T1000 (cell line): ENCODE data around the gene TENT5C.

Experiments used
- DNase-seq: peaks from one replicate; lab custom pipeline; 2025; ENCODE audit warnings: mixed read lengths; lab: John Stamatoyannopoulos, UW

The TENT5C gene

DNA sequence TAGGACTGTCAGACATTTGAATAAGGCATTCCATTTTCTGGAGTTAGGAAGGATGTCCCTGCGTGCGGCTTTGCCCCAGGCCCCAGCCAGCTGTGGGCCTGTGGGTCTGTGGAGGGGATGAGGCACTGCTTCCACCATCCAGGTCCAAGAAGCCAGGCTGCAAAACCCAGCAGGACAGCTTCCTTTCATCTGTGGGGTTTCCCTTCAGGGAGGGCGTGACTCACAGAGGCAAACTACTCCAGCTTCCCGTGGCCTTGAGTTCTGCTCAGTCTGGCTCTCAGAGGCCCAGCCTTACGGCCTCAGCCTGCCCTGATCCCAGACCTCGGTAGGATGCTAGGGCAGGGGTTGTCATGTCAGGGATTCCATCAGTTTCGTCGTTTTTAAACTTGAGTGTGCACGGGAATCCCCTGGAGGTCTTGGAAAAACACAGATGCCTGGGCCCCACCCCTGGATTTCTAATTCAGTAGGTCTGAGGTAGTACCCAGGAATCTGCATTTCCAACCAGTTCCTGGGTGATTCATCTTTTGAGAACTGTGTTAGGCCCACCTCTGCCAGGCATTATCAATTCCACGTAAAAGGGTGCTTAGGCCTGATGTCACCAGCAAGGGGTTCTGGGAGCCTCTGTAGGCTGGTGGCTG lies 32.3 kb upstream of the TENT5C start:
- DNase-seq: no peak

- no peak for DNase-seq
These were observed 31.6 kb upstream of the TENT5C start for GRCh38 chr1:117574161-117574835.

DNA sequence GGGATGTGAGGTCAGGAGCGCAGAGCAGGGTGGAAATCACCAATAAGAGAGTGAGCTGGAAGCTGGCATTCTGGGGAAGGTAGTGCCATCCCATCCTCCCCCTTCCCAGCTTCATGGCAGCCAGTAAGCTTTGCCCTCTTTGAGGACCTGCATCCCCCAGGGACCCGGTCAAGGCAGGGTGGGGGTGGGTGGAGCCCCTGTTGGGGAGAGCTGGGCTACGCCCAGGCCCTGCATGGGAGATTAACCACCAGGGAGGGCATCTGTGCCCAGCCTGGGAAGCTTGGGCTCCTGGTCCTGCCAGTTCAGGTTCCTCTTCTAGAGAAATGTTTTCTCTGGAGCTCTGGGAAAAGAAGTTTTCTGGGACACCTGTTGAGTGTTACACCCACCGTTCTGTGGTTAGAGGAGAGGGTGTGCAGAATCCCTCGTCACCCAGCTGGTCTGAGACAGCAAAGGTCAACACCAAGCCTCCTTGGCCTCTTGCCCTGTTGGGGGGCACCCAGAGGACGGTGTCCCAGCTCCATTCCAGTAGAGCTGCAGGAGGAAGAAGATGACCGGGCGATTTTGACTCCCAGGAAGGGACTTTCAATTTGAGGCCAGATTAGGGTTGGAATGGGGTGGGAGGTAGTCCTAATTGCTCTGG lies 30.1 kb upstream of the TENT5C start:
- no peak for DNase-seq

DNA sequence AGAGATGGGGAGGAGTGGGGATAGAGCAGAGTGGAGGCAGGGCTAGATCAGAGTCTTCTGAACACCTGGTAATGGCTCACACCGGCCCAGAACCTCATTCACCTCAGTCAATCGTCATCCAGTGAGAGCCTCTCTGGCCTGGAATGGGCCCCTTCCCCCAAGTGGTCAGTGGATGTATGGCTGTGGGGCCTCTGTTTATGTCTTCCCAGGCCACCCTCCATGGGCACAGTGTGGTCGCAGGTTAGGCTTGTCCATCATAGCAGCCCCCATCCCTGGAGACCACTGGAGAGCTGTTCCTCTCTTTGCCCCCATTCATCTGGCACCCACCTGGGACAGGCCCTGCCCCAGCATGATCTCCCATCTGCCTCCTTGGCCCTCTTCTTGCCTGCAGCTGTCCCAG lies 29.6 kb upstream of the TENT5C start:
- no peak for DNase-seq

- no peak for DNase-seq
These were observed 28.5 kb upstream of the TENT5C start for GRCh38 chr1:117577191-117577885.

DNA sequence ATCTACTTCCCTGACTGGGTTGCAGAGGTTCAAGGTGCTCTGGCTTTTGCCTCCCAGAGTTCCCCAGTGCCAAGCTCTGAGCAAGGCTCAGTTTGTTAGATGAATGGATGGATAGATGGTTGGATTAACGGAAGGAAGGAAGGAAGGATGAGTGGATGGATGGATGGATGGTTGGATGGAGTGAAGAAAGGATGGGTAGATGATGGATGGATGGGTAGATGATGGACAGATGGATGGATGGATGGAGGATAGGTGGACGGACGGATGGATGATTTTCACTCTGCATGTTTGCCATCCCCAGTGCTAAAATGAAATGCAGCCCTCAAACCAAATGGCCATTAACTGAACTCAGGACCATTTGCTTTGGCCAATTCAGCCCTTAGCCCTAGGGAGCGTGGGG lies 27.4 kb upstream of the TENT5C start:
- no peak for DNase-seq

- DNase-seq: no peak
These were observed 26.5 kb upstream of the TENT5C start for GRCh38 chr1:117579221-117579906.

DNA sequence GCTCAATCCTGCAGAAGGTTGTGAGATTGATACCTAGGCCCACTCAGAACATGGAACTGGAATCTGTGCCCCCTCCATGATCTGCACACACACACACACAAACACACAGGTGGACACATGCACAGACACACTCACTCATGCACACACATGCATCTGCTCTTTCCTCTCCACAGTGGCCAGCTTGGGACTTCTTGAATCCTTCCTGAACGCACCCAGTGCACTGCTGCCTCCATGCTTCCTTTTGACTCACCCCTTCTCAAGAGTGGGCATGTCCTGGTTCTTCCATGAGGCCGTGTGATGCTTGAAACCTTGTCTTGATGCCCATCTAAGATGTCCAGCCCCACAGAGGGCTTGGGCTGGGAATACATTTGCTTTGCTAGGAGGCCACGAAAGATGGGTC lies 25.4 kb upstream of the TENT5C start:
- DNase-seq: no peak

DNA sequence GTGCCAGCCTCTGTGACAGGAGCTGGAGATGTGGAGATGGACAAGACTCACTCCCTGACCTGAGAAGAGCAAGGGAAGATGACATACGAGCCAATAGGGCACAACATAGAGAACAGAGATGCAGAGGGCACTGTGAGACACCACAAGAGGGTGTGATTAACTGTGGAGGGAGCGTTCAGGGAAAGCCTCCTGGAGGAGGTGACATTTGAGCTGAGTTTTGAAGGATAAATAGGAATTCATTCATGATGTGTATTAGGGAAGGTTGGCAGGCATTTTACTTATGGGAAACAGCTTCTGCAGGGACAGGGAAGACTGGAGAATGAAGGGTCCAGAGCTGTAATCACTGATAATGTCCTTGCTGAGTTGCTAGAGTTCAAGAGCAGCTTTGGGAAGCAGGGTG lies 25.0 kb upstream of the TENT5C start:
- no peak for DNase-seq

- DNase-seq: no peak
These were observed 24.4 kb upstream of the TENT5C start for GRCh38 chr1:117581391-117581943.

- DNase-seq: no peak
These were observed 23.4 kb upstream of the TENT5C start for GRCh38 chr1:117582451-117582850.

DNA sequence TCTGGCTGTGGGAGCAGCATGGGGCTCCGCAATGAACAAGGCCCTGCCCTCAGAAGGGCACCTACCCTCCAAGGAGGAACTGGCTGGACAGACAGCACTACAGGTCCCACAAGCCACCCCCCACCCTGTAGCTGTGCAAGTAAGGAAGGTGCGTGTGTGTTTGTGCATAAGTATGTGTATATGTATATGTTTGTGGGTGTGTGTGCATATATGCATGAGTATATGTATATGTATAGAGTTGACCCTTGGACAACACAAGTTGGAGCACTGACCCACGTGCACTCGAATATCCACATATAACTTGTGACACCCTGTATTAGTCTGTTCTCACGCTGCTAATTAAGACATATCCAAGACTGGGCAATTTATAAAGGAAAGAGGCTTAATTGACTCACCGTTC lies 22.6 kb upstream of the TENT5C start:
- no peak for DNase-seq

DNA sequence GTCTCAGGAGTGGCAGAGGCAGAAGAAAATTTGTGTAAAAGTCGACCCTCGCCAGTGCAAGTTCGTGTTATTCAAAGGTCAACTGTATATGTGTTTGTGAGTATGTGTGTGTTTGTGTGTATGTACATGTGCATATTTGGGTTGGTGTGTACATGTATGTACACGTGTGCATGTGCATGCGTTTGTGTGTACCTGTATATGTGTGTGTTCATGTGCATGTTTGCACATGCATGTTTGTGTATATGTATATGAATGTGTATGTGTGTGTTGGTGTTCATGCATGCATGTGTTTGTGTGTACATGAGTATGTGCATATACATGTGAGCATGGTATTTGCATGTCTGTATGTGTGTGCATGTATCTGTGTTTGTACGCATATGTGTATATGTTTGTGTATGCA lies 21.7 kb upstream of the TENT5C start:
- DNase-seq: no peak

GRCh38 chr1:117585086-117585485 lies 20.8 kb upstream of the TENT5C start:
- no peak for DNase-seq

- DNase-seq: no peak
These were observed 19.5 kb upstream of the TENT5C start for GRCh38 chr1:117586337-117586736.

DNA sequence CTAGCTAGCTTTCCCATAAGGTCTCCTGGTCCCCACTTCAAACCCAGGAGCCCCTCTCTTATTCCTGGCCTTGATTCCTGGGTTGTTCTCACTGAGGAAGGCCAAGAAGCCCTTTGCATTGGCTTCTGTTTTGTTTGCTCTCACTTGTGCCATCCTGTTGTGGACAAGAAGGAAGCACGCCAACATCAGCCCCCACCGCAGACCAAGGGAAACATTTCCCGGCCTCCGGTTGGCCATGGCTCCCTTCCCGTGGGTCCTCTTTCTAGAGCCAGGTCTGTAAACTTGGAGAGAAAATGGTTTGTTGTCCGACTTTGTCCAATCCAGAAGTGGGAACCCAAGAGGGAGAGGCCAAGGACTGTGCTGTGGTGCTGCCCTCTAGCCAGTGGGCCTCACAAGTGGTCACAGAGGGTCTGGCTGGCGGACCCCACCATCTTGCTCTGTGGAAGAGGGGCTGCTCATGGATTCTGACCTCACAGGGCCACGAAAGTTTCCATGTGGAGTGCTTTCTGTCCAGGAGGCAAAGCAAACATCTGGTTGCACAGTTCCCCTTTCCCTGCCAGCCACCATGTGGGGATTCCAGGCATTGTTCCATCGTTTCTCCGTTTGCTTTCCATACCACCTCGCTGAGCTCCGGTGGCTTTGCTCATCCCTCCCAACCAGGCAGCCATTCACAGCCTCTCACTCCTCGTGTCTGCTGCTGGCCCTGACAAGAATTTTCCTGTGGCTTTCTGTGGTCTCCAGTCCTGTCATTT lies 18.9 kb upstream of the TENT5C start:
- DNase-seq: no peak

- no peak for DNase-seq
These were observed 18.1 kb upstream of the TENT5C start for GRCh38 chr1:117587499-117588356.

DNA sequence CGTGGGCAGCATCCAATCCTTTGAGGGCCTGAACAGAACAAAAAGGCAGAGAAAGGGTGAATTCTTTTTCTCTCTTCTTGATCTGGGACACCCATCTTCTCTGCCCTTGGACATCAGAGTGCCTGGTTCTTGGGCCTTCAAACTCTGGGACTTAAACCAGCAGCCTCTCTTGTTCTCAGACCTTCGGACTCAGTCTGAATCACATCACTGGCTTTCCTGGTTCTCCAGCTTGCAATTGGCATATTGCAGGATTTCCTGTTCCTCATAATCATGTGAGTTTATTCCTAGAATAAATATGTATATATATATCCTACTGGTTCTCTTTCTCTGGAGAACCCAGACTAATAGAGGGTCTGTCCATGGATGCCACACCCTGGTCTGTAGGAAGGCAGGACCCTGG lies 16.3 kb upstream of the TENT5C start:
- no peak for DNase-seq

GRCh38 chr1:117590273-117590925 lies 15.4 kb upstream of the TENT5C start:
- DNase-seq: no peak

DNA sequence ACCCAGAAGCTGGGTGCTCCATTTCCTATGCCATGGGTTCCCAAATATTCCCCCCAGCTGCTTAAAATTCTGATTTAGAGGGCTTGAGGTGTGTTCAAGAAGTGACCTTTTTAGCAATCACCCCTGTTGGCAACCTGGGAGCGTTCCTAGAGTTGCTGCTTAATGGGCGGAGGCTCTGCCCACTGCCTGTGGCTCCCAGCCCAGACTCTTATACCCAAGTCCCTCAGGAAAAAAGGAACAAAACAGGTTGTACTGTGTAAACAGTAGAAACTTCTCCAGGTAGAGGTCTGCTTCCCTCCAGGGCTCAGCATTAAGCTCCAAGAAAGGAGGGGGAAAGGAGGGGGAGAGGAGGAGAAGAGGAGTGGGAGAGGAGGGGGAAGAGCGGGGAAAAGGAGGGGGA lies 14.6 kb upstream of the TENT5C start:
- DNase-seq: no peak
